Muscle of arm (tissue), 14 donors: ENCODE data around the gene GPBP1. TPM values are rescaled to one million over a fixed set of nuclear protein-coding genes. Genes with fewer than 3 reads are reported as not detected.
"Not testable (repeated sequence)": the region's sequence is repeated elsewhere in the genome, so short reads cannot be mapped to it uniquely, and the experiment has no call there.

Experiments used
- DNase-seq: peaks from one replicate; pipeline ENCODE4 v3.0.0-alpha.2; 2013
- long read RNA-seq, 11 donors: transcript quantifications; one replicate each; lab custom pipeline, GENCODE V29; 2026
- polyA plus RNA-seq, 12 donors: library from polyadenylated mRNA; unstranded; fragments of 120-200 nt; gene quantifications; one replicate each; pipeline ENCODE4 v1.2.1, GENCODE V29; 2013; ENCODE audit not compliant: insufficient read length in 12 of 12

The GPBP1 gene, protein sequence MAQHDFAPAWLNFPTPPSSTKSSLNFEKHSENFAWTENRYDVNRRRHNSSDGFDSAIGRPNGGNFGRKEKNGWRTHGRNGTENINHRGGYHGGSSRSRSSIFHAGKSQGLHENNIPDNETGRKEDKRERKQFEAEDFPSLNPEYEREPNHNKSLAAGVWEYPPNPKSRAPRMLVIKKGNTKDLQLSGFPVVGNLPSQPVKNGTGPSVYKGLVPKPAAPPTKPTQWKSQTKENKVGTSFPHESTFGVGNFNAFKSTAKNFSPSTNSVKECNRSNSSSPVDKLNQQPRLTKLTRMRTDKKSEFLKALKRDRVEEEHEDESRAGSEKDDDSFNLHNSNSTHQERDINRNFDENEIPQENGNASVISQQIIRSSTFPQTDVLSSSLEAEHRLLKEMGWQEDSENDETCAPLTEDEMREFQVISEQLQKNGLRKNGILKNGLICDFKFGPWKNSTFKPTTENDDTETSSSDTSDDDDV
- 100 to 1,000 TPM in 4 of 12 donors, 10 to 100 TPM in 7, not detected in 1; 71.3 to 122 (median 98.0) TPM for polyA plus RNA-seq
- long read RNA-seq, donor 1, partial matches to known transcripts = 26 of 30 reads
- long read RNA-seq, donor 1, other reads (novel, unspliced or antisense) = 0 of 30 reads
- long read RNA-seq, donor 2, full-length matches to known transcripts = 6 of 23 reads
- long read RNA-seq, donor 2, partial matches to known transcripts = 17 of 23 reads
- long read RNA-seq, donor 2, other reads (novel, unspliced or antisense) = 0 of 23 reads
- long read RNA-seq, donor 3, full-length matches to known transcripts = 5 of 5 reads
- long read RNA-seq, donor 3, partial matches to known transcripts = 0 of 5 reads
- long read RNA-seq, donor 3, other reads (novel, unspliced or antisense) = 0 of 5 reads
- long read RNA-seq, donor 4, full-length matches to known transcripts = 1 of 9 reads
- long read RNA-seq, donor 4, partial matches to known transcripts = 8 of 9 reads
- long read RNA-seq, donor 4, other reads (novel, unspliced or antisense) = 0 of 9 reads
- long read RNA-seq, donor 5, full-length matches to known transcripts = 7 of 26 reads
- long read RNA-seq, donor 5, partial matches to known transcripts = 19 of 26 reads
- long read RNA-seq, donor 5, other reads (novel, unspliced or antisense) = 0 of 26 reads
- long read RNA-seq, donor 6, partial matches to known transcripts = 7 of 8 reads
- long read RNA-seq, donor 6, other reads (novel, unspliced or antisense) = 0 of 8 reads
- long read RNA-seq, donor 7, partial matches to known transcripts = 0 of 3 reads
- long read RNA-seq, donor 7, other reads (novel, unspliced or antisense) = 0 of 3 reads
- long read RNA-seq, donor 8, transcript GPBP1-204 (12 exons, 2,857 nt) = major isoform, 8 of 17 reads
- long read RNA-seq, donor 8, partial matches to known transcripts = 8 of 17 reads
- long read RNA-seq, donor 8, other reads (novel, unspliced or antisense) = 0 of 17 reads
- long read RNA-seq, donor 9, full-length matches to known transcripts = 3 of 16 reads
- long read RNA-seq, donor 9, partial matches to known transcripts = 13 of 16 reads
- long read RNA-seq, donor 9, other reads (novel, unspliced or antisense) = 0 of 16 reads
- long read RNA-seq, donor 10, full-length matches to known transcripts = 4 of 4 reads
- long read RNA-seq, donor 10, partial matches to known transcripts = 0 of 4 reads
- long read RNA-seq, donor 10, other reads (novel, unspliced or antisense) = 0 of 4 reads
- long read RNA-seq, donor 11, transcript GPBP1-204 (12 exons, 2,857 nt) = major isoform, 5 of 10 reads
- long read RNA-seq, donor 11, partial matches to known transcripts = 5 of 10 reads
- long read RNA-seq, donor 11, other reads (novel, unspliced or antisense) = 0 of 10 reads

DNA sequence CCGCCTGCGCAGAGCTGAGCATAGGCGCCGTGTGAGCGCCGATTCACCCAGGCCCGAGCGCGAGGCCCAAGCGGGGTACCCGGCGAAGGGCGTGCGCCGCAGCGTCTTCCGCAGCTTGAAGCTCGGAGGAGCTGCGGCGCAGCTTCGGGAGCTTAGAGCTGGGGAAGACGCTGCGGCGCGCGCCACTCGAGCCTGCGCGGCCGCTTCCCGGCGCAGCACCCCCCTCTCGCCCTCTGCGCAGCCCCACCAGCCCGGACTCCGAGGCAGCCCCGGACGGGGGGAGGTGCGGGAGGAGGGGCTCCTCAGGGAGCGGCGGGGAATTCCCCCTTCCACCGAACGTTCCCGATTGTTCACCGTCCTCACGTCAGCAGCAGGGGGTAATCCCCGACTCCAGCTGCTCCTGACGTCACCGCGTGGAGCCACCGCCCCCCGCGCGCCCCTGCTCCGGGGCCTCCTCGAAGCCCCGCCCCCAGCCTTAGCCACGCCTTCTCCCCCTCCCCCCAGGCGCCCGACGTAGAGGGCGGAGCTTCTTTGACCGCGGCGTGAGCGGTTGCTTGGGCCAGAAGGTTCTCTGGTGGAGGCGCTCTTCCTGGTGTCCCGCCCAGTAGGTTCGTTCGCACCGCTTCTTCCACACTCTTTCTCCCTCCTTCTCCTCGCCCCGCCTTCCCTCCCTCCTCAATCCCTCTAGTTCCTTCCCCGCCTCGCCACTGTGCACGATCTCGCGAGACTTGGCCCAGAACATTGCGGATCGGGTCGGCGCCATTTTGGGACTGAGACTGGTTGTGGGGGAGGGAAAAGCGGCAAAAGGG is at the start of gene GPBP1:
Gene GPBP1, plus strand, starts transcription at position 741 of the 809 bp plus-strand sequence. CDS start 40,072 bp downstream, outside the sequence.
- DNase-seq = peak; percentile 99

DNA sequence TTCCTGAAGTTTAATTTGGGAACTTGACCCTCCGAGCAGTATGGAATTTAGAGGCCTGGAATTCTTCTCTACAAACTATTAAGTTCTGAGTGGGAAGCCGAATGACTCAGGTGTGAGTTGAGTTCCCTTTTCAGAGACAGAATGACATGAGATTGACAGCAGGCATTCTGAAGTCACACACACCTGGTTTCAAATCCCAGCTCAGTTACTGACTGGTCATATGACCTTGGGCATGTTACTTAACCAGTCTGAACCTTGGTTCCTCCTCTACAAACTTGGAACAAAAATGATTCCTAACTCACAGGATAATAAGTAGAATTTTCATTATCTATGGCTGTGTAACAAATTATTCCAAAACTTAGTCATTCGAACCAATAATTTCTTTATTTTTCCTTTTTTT is 45.5 kb upstream of the GPBP1 start:
- DNase-seq = no peak

DNA sequence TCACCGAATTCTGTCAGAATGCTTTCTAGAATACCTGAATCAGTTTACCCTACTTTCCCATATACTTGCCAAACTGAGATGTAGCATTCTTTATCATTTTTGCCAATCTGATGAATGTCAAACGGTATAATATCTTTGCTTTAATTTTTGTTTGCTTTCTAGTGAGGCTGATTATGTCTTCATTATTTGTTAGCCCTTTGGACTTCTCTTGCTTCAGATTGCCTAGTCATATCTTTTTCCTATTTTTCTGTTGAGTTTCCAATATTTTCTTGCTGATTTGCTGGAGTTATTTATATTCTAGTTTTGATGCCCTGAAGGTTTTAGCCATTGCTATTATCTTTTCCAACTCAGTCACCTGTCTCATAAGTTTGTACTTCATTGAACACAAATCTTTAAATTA is 40.3 kb upstream of the GPBP1 start:
- no peak for DNase-seq

DNA sequence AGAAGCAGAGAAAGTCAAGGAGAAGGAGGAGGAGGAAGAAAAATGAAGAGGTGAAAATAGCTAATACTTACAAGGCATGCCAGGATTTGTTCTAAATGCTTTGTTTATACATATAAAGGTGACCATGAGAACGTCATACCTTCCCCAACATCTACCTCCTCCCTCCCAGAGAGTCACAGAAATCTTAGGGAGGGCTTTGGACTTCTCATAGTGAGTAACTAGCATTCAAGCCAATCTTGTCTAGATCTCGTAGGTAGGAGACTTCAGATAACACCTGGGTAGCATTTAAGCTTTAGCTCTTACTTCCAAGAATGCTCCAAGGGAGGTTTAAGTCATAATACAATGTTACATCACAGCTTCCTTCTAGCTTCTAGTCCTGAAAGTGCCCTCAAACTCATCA is 36.5 kb upstream of the GPBP1 start:
- no peak for DNase-seq

DNA sequence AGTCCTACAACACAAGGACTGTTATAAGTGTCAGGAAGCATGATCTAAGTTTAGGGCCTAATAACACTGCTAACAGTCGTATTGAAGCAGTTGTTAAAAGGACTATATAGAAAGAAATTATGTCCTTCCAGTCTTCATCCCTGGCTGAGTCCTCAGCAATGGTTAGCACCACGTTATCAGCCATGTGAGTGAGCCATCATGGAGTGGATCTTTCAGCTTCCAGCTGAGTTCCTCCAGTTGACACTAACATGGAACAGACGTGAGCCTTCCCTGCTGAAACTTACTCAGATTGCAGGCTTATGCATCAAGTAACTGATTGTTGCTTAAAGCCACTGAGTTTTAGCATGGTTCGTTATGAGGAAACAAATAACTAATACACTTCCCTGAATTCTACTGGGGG is 21.5 kb upstream of the GPBP1 start:
- no peak for DNase-seq

DNA sequence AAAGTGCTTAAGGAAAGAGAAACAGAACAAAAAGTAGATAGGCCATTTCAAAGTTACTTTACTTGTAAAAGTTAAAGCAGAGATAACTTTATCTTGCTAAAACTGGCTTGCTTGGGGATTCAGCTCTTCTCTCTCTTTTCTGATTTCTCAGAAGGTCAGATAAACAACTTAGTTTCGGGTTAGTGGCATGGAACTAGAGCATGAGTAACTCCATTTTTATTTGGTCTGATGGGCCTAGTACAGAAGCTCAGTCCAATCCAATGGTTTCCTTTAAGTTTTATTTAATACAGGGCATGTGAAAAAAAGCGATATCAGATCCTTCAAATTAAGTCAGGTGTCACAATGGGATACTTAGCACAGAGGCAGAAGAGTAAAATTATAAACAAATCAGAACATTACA is 18.8 kb upstream of the GPBP1 start:
- DNase-seq = no peak

DNA sequence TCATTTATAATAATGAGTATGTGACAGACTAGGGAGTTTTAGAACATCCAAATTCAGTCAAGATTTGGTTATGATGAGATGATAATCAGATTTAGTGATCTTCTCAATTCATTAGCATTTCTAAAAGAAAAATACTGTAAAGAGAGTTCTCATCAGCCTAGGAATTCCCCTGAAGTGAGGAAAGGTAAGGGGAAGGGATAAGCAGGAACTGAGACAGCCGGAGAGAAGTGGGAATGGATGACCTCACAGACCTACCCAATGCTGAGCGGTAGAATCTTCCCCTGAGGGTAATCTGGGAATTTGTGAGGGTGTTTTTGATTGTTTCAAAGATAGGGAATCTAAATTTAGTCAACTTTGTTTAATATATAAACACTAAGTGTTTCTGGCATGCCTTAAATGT is 16.7 kb upstream of the GPBP1 start:
- DNase-seq = no peak

DNA sequence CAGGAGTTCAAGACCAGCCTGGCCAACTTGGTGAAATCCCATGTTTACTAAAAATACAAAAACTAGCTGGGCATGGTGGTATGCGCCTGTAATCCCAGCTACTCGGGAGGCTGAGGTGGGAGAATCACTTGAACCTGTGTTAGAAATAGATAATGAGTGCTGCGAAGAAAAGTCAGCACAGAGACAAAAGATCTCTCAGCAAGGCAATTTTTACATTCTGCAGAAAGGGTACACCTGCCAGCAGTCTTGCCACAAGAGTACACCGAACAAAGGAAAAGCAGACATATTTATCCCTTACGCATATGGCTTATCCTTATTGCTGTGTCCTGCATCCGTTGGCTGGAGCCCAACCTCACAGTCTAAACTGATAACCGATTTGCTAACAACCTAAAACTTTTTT is 16.2 kb upstream of the GPBP1 start:
- DNase-seq = no peak

DNA sequence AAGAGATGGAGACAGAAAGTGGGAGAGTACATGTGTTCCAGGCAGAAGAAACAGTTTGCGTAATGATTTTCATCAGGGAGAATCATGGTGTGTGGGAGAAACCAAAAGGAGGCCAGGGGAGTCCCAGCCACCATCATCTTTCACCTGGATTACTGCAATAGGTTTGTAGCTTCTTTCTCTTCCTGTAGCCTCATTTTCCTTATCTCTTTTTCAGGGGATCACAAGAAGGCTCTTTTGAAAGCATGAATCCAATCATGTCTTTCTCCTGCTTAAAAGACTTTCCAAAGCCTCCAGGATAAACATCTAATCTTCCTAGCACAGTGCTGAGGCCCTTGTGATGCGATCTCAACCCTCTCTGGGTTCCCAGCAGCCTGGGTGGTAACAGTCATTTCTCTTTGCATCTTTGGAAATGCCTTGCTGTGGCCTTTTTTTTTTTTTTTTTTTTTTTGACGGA is 10.3 kb upstream of the GPBP1 start:
- DNase-seq = no peak

DNA sequence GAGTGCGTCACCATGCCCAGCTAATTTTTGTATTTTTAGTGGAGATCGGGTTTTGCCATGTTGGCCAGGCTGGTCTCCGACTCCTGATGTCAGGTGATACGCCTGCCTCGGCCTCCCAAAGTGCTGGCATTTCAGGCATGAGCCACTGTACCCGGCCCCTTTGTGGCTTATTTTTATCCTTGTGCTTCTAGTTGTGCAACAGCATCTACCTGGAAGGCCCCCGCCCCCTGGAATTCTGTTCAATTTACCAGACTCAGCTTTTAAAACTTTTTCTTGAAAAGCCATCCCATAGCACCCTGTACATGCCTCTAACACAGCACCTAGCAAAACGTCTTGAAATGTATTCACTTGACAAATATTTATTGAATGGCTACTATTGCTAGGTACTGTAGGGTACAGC is 9.7 kb upstream of the GPBP1 start:
- no peak for DNase-seq

DNA sequence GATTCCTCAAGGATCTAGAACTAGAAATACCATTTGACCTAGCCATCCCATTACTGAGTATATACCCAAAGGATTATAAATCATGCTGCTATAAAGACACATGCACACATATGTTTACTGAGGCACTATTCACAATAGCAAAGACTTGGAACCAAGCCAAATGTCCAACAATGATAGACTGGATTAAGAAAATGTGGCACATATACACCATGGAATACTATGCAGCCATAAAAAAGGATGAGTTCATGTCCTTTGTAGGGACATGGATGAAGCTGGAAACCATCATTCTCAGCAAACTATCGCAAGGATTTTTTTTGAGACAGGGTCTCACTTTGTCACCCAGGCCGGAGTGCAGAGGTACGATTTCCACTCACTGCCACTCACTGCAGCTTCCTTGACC is 8.7 kb upstream of the GPBP1 start:
- DNase-seq = not testable (repeated sequence)

DNA sequence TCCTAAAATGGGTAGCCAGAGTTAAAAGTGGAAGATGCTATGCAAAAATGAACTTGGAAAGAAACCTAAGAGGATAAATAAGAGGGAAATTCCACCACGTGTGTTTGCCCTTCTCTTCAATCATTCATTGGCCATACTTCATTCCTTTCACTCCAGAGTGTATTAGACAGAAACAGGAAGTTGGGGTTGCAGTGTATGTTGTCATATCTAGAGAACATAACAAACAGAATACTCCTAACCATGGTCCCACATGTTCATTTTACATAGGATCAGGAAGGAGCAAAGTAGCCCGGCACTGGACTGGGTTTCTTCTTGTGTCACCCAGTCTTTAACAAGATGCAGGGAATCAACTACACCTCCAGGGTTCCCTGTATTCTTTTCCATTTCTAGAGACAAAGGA is 7.6 kb upstream of the GPBP1 start:
- no peak for DNase-seq

DNA sequence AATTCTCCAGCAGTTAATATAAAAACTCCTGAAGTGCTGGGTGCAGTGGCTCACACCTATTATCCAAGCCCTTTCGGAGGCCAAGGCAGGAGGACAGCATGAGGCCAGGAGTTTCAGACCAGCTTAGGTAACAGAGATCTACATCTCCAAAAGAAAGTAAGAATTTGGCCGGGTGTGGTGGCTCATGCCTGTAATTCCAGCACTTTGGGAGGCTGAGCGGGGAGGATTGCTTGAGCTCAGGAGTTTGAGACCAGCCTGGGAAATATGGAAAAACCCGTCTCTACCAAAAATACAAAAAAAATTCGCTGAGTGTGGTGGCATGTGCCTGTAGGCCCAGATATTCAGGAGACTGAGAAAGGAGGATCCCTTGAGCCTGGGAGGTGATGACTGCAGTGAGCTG is 6.7 kb upstream of the GPBP1 start:
- no peak for DNase-seq

DNA sequence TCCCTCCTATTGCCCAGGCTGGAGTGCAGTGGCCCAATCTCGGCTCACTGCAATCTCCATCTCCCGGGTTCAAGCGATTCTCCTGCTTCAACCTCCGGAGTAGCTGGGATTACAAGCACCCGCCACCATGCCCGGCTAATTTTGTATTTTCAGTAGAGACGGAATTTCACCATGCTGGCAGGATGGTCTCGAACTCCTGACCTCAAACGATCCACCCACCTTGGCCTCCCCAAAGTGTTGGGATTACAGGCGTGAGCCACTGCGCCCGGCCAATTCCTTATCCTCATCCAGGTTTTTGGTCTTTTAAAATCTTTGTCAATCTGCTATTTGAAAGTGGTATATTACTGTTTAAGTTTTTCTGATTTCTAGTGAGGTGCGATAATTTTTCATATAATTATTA is 3.7 kb upstream of the GPBP1 start:
- not testable (repeated sequence) for DNase-seq

DNA sequence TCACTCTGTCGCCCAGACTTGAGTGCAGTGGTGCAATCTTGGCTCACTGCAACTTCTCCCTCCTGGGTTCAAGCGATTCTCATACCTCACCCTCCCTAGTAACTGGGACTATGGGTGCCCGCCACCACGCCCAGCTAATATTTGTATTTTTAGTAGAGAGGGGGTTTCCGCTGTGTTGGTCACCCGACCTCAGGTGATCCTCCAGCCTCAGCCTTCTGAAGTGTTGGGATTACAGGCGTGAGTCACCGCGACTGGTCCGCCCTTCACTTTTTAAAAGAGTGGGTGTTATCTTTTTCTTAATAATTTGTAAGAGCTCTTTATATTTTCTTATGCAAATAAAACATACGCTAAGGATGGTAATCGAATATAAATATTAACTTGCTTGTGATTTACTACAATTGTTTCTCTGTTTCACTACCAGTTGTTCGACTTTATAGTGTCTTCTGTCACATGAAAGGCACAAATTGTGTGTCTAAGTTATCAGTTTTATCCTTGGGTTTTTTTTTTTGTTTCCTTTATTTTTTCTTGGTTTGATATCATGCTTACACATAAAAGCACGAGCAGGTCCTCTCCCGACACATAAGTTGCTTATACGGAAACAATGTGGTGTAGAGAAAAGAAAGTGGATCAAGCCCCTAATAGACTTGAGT is 1.9 kb upstream of the GPBP1 start:
- no peak for DNase-seq

DNA sequence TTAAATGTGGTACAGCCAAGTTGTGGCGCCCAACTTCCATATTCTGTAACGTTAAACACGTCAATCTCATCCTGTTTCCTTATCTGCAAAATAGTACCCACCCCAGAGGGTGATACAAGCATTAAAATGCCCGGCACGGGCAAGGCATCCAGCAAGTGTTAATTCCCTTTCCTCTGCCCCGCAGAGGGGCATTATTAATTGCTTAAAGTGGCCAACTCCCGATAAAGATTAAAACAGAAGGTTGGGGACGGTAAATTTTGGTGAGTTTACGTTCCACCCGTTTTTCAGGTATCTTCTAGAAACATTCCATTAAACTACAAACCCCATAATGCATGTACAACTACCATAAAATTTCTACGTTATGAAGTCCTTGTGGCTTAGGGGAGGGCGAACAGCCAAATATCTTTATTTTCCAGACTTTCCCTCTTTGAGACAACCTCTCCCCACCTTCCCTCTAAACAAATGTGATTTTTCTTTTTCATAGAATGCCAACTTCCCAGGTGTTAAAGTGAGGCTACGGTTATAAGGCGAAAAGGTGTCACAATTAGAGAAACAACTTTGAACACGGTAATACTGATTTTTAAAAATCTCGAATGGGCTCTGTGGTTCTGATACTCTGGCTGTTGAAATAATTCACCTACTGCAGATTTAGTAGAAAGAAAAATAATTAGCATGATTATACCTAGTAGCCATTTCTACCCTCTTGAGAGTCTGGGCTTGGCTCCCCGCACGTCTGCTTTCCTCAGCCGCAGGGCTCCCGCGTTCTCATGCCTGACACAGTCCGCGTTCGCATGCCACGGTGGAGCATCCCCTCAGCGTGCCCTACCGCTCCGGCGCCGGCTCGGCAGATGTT is 1.2 kb upstream of the GPBP1 start:
- DNase-seq = peak; percentile 58

DNA sequence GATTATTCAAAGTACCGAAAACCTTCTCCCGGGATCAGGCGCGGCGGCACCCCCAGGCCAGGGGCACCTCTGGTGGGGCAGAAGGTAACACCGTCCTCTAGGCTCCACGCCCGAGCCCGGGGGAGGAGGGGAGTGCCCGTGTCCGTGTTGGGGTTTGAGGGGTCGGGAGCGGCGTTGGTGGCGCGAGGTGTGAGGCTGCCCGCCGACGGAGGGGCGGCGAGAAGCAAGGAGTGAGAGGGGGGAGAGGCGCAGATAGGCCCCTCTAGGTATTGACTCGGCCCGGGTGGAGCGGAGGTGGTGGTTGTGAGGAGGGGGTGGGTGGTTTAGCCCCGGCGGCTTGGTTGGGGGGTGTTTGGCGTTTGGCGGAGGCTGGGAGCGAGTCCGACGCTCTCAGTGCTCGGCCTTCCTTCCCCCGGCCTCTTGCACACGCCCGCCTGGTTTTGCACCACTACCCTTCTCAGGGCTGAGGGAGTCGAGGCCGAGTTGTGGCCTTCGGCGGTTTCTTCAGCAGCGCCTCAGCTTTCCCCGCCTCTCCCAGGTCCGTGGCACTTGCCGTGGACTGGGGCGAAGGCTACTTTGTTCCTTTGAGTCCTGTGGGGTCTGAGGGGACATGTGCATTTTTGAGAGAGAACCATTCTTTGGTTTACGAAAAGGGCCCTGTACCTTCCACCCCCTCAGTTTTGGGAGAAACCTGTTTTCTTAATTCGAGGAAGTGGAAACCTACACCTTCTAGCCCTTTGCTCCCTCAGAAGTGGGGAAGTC is 450 bp downstream of the GPBP1 start:
- DNase-seq = no peak
